ENCODE results near the gene ZNF396. TPM values are rescaled to one million over a fixed set of nuclear protein-coding genes. Genes with fewer than 3 reads are reported as not detected.

Gene ZNF396
- total RNA-seq, 2 donors from 2014 or later: 0.18 to 0.86 TPM

DNA sequence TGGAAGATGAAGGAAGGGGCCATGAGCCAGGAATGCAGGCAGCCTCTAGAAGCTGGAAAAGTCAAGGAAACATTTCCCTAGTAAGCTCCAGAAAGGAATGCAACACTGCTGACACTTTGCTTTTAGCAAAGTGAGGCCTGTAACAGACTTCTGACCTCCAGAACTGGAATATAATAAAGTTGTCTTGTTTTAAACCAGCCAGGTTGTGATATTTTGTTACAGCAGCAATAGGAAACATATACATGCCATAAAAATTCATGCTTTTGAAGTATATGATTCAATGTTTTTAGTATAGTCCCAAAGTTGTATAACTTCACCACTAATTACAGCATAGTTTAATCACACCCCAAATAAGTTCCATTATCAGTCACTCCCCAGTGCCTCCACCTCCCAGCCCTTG is 15.2 kb upstream of the ZNF396 start:
- Mint-ChIP-seq H3K36me3 (no peaks in the 10 kb centered on the region), H3K9me3 (no peaks in the 10 kb centered on the region), H3K27ac (no peak overlapping the region)
- ATAC-seq (no peak), DNase-seq (ENCODE audit: low spot score in 2 of 2) (no peak)

GRCh38 chr18:35390951-35391700 is 14.0 kb upstream of the ZNF396 start:
- ATAC-seq (no peak), DNase-seq (ENCODE audit: low spot score in 2 of 2) (no peak)
- Mint-ChIP-seq H3K36me3 (no peaks in the 10 kb centered on the region), H3K9me3 (no peaks in the 10 kb centered on the region), H3K27ac (no peak overlapping the region)

DNA sequence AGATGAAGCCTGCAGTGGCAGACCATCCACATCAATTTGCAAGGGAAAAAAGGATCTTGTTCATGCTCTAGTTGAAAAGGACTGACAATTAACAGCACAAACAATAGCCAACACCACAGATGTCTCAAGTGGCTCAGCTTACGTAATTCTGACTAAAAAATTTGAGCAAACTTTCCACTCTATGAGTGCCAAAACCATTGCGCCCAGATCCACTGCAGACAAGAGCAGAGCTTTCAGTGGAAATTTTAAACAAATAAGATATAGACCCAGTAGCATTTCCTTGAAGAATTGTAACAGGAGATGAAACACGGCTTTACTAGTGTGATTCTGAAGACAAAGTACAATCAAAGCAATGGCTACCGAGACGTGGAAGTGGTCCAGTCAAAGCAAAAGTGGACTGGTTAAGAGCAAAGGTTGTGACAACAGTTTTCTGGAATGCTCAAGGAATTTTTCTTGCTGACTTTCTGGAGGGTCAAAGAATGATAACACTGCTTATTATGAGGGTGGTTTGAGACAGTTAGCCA is 12.0 kb upstream of the ZNF396 start:
- no peak overlapping the region for H3K27ac Mint-ChIP-seq
- H3K36me3 Mint-ChIP-seq: no peaks in the 10 kb centered on the region
- no peaks in the 10 kb centered on the region for H3K9me3 Mint-ChIP-seq
- DNase-seq (ENCODE audit: low spot score in 2 of 2) (no peak), ATAC-seq (no peak)

DNA sequence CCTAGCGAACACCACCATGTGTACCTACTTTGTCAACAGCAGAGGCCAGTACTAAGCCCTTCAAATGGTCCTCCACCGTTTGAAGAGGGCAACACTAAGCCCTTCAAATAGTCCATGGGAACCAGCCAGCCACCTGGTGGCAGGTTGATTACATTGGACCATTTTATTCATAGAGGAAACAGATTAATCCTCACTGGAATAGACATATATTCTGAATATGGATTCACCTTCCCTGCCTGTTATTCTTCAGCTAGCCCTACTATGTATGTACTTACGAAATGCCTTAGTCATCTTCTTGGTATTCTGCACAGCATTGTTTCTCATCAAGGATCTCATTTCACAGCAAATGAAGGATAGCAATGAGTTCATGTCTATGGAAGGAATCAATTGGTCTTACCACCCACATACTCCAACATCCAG is 10.0 kb upstream of the ZNF396 start:
- H3K36me3 Mint-ChIP-seq: no peaks in the 10 kb centered on the region
- DNase-seq (ENCODE audit: low spot score in 2 of 2): no peak
- H3K9me3 Mint-ChIP-seq: no peaks in the 10 kb centered on the region
- no peak overlapping the region for H3K27ac Mint-ChIP-seq
- ATAC-seq: peak; percentile 54 to 61

DNA sequence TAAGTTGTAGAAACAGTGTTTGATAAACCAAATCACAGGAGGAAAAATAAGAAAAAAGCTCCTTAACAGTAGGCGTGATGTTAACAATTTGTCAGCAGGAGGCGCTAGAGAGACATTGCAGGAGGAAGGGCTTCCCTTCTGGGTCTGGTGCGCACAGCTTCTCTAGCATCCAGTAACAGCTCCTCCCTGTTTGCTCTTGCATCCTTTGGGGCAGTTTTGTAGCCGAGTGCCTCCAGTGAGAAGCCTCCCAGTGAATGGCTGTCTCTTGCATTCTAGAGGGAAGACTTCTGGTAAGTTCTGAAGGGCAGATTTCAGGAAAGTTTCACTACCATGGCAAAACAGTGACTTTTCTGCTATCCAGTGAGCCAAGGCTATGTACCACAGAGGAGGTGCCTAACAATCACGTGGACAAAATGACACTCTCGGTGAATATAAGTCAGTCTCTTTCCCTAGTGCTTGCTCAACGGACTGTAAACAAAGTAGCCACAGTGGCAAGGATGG is 9.5 kb upstream of the ZNF396 start:
- peak; percentile 81 to 84 for ATAC-seq
- DNase-seq (ENCODE audit: low spot score in 2 of 2): peak in 1 of 2 donors; percentile 66
- no peak overlapping the region for H3K27ac Mint-ChIP-seq
- H3K36me3 Mint-ChIP-seq: no peaks in the 10 kb centered on the region
- no peaks in the 10 kb centered on the region for H3K9me3 Mint-ChIP-seq

DNA sequence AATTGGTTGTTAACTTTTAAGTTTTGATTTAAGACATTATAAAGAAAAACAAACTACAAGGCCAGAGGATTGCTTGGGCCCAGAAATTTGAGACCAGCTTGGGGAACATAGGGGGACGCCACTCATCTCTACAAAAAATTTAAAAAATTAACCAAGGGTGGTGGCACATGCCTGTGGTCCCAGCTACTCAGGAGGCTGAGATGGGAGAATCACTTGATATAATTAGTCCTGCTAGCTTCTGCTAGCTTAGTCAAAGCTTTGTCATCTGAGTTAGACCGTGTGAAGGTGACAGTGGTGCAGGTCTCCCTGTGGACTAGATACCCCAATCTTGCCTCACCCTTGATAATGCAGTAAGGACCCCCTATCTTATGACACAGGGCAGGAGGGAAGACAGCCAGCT is 6.0 kb upstream of the ZNF396 start:
- ATAC-seq: no peak
- DNase-seq (ENCODE audit: low spot score in 2 of 2): no peak
- H3K36me3 Mint-ChIP-seq: no peaks in the 10 kb centered on the region
- no peak overlapping the region for H3K27ac Mint-ChIP-seq
- H3K9me3 Mint-ChIP-seq: peaks cover 0 to 5% of the 10 kb centered on the region in 2 donors

- no peak overlapping the region for H3K27ac Mint-ChIP-seq
- DNase-seq (ENCODE audit: low spot score in 2 of 2) (no peak), ATAC-seq (no peak)
- H3K9me3 Mint-ChIP-seq: peaks cover 0 to 5% of the 10 kb centered on the region in 2 donors
- H3K36me3 Mint-ChIP-seq: no peaks in the 10 kb centered on the region
Measured at GRCh38 chr18:35379421-35379820, 2.3 kb upstream of the ZNF396 start.

- ATAC-seq: no peak
- H3K36me3 Mint-ChIP-seq: no peaks in the 10 kb centered on the region
- DNase-seq (ENCODE audit: low spot score in 2 of 2): no peak
- H3K9me3 Mint-ChIP-seq: peaks cover 0 to 5% of the 10 kb centered on the region in 2 donors
- no peak overlapping the region for H3K27ac Mint-ChIP-seq
Measured at GRCh38 chr18:35378574-35378896, 1.4 kb upstream of the ZNF396 start.

- DNase-seq (ENCODE audit: low spot score in 2 of 2) (no peak), ATAC-seq (no peak)
- H3K27ac Mint-ChIP-seq: peak overlapping the region in 1 of 2 donors; percentile 15
- H3K36me3 Mint-ChIP-seq: no peaks in the 10 kb centered on the region
- H3K9me3 Mint-ChIP-seq: peaks cover 0 to 5% of the 10 kb centered on the region in 2 donors
Measured at GRCh38 chr18:35377875-35378573, 887 bp upstream of the ZNF396 start.

- Mint-ChIP-seq H3K36me3 (no peaks in the 10 kb centered on the region), H3K9me3 (peaks cover 0 to 3% of the 10 kb centered on the region in 2 donors), H3K27ac (peak overlapping the region in 1 of 2 donors; percentile 67)
- DNase-seq (ENCODE audit: low spot score in 2 of 2) (peak in 1 of 2 donors; percentile 14), ATAC-seq (peak; percentile 54 to 63)
Measured at GRCh38 chr18:35376393-35376741, 770 bp downstream of the ZNF396 start.

DNA sequence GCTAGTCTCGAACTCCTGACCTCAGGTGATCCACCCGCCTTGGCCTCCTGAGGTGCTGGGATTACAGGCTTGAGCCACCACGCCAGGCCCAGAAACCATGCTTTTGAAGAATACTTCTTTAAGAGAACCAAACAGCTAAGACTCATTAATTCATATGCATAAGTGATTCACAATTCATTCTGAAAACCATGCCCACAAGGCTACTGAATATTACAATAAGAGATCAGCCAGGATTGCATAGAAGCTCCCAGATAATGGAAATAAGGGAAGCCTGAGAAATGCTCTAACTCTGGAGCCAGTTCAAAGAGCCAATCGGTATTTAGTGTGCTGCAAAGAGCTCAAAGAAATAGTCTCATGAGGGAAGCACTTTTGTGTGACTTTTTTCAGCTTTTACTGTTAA is 2.4 kb downstream of the ZNF396 start:
- no peak for DNase-seq (ENCODE audit: low spot score in 2 of 2)
- no peak overlapping the region for H3K27ac Mint-ChIP-seq
- ATAC-seq: no peak
- H3K9me3 Mint-ChIP-seq: no peaks in the 10 kb centered on the region
- no peaks in the 10 kb centered on the region for H3K36me3 Mint-ChIP-seq

DNA sequence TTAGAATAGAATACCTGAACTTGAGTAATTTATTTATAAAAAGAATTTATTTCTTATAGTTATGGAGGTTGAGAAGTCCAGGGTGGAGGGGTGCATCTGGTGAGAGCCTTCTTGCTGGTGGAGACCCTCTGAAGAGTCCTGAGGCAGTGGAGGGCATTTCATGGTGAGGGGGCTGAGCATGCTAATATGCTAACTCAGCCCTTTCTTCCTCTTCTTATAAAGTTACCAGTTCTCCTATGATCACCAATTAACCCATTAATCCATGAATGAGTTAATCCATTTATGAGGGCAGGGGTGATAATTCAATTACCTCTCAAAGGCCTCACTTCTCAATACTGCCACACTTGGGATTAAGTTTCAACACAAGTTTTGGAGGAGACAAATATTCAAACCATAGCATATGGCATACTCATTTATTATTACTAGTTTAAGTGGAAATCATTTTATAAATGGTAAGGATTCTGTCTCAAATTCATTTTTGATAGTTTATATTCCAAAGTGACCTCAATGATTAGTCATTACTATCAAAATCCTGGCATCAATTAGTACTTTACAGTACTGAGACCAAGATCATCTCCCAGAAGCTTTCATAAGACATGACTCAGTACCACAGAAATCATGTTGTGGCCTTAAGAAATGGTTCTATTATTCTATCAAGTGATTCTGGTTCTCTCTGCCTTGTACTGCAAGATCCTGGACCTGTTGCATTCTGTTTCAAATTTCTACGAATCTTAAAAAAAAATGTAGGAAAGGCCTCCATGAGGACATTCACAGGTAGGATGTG is 5.5 kb downstream of the ZNF396 start:
- Mint-ChIP-seq H3K9me3 (no peaks in the 10 kb centered on the region), H3K27ac (no peak overlapping the region)

GRCh38 chr18:35369126-35369525 is 8.0 kb downstream of the ZNF396 start:
- H3K36me3 Mint-ChIP-seq: no peaks in the 10 kb centered on the region
- peak in 1 of 2 donors; percentile 24 for ATAC-seq
- peaks cover 0 to 4% of the 10 kb centered on the region in 2 donors for H3K9me3 Mint-ChIP-seq
- no peak overlapping the region for H3K27ac Mint-ChIP-seq
- DNase-seq (ENCODE audit: low spot score in 2 of 2): no peak

More for the DNA sequence above, 5.5 kb downstream of the ZNF396 start:
- DNase-seq (ENCODE audit: low spot score in 2 of 2) (no peak), ATAC-seq (peak; percentile 60 to 79)
- H3K36me3 Mint-ChIP-seq: no peaks in the 10 kb centered on the region

DNA sequence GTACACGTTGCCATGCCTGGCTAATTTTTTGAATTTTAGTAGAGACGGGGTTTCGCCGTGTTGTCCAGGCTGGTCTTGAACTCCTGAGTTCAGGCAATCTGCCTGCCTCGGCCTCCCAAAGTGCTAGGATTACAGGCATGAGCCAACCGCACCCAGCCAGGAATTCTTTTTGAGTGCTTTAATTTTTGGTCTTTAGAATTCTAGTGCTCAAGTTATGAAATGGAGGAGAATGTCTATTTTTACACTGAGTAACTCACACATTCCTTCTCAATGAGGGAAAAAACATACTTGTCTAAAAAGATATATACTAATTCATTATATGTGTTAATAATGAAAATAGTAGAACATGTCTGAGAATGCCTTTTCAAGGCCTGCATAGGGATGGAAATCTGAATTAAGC is 8.5 kb downstream of the ZNF396 start:
- peaks cover 0 to 4% of the 10 kb centered on the region in 2 donors for H3K9me3 Mint-ChIP-seq
- ATAC-seq: no peak

DNA sequence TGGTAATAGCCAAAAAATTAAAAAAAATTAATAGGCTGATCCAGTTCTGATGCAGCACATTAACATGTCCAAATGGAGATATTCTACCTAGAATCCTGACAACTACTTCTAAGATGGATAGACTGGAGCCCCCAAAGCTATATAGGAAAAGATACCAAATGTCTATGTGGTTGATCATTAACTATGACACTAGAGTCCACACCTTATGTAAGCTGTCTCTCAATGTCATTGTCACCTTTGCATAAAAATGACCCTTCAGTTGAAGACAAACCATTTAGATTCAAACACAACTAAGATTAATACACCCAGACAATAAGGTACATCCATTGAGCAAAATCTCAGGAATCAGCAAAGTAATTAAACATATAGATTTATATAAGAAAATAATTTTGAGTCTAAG is 14.6 kb downstream of the ZNF396 start:
- Mint-ChIP-seq H3K36me3 (no peaks in the 10 kb centered on the region), H3K9me3 (peaks cover 0 to 4% of the 10 kb centered on the region in 2 donors), H3K27ac (no peak overlapping the region)
- no peak for DNase-seq (ENCODE audit: low spot score in 2 of 2)
- no peak for ATAC-seq

More for the DNA sequence above, 8.5 kb downstream of the ZNF396 start:
- H3K36me3 Mint-ChIP-seq: no peaks in the 10 kb centered on the region
- no peak for DNase-seq (ENCODE audit: low spot score in 2 of 2)
- H3K27ac Mint-ChIP-seq: no peak overlapping the region

DNA sequence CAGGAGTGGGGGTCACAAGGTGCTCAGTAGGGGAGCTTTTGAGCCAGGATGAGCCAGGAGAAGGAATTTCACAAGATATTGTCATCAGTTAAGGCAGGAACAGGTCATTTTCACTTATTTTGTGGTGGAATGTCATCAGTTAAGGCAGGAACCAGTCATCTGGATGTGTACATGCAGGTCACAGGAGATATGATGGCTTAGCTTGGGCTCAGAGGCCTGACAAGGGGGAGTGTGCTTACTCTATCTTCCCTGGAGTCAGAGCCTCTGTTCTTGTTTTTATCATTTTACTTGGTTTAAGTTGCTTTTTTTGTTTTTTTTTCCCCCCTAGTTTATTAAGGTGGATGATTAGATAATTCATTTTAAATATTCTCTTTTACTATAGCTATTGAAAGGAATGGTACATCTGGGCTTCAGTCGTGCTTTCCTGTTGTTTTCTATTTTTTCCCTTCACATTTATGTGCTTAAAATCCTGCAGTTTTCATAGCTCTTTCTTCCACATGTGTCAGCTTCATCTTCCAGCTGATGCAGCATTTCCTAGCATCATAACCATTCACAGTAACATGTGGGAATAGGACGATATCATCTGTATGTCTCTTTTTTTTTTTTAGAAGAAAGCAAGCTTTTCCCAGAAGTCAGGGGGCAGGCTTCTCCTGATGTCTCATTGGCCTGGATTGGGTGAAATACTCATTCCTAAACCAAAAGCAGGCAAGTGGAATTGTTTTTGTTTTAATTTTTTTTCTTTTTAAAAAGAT is 15.4 kb downstream of the ZNF396 start:
- Mint-ChIP-seq H3K9me3 (peaks cover 0 to 4% of the 10 kb centered on the region in 2 donors), H3K36me3 (no peaks in the 10 kb centered on the region), H3K27ac (no peak overlapping the region)
- DNase-seq (ENCODE audit: low spot score in 2 of 2) (no peak), ATAC-seq (no peak)
